Keratinocyte (primary cell): ENCODE results near the gene AATF. TPM values are rescaled to one million over a fixed set of nuclear protein-coding genes. Genes with fewer than 3 reads are reported as not detected.

Experiments used
- DNase-seq: peaks from one replicate; pipeline ENCODE4 v3.0.0-alpha.2; 2011; ENCODE audit warnings: low read depth, missing footprints, low spot score
- FAIRE-seq: peaks from 2 replicates; lab custom pipeline; 2011; peaks lifted over from hg19 to GRCh38; lab: Jason Lieb, UNC
- H2AFZ ChIP-seq: 2 replicates; pipeline ENCODE4 v1.6.0; 2012; ENCODE audit warnings: low read length, control low read depth, inconsistent platforms; ENCODE audit not compliant: control insufficient read depth
- H3K27ac ChIP-seq: 2 replicates; pipeline ENCODE4 v1.5.1; 2011; ENCODE audit warnings: low read length; ENCODE audit not compliant: control insufficient read depth, insufficient read depth
- H3K27me3 ChIP-seq: 3 replicates; pipeline ENCODE4 v1.6.0; 2011; ENCODE audit warnings: low read length; ENCODE audit not compliant: control insufficient read depth, insufficient read depth; ENCODE audit errors: extremely low read depth
- H3K36me3 ChIP-seq, 2 experiments: 2 replicates in 1 of 2; 3 replicates in 1 of 2; pipeline ENCODE4 v1.5.1; 2011; ENCODE audit warnings: low read length in 2 of 2, mild to moderate bottlenecking in 1 of 2; ENCODE audit not compliant: control insufficient read depth in 2 of 2, insufficient read depth in 2 of 2; ENCODE audit errors: extremely low read depth in 1 of 2
- H3K4me1 ChIP-seq: 3 replicates; pipeline ENCODE4 v1.5.1; 2011; ENCODE audit warnings: low read length; ENCODE audit not compliant: control insufficient read depth, insufficient read depth; ENCODE audit errors: extremely low read depth
- H3K4me2 ChIP-seq: 3 replicates; pipeline ENCODE4 v1.6.0; 2011; ENCODE audit warnings: low read depth, low read length; ENCODE audit not compliant: control insufficient read depth, insufficient read depth; ENCODE audit errors: extremely low read depth
- H3K4me3 ChIP-seq, 3 experiments: fragments of 200-600 bp in 1 of 3; sonication (generic) in 1 of 3; 2 replicates in 2 of 3; 3 replicates in 1 of 3; pipeline ENCODE4 v1.5.1; 2011 to 2016; ENCODE audit warnings: low read length in 3 of 3, mild to moderate bottlenecking in 3 of 3, control low read depth in 2 of 3, inconsistent platforms in 1 of 3, low read depth in 1 of 3, mixed read lengths in 1 of 3, mixed run types in 1 of 3, moderate library complexity in 1 of 3; ENCODE audit not compliant: control insufficient read depth in 2 of 3, insufficient read depth in 2 of 3; ENCODE audit errors: extremely low read depth in 1 of 3
- H3K79me2 ChIP-seq: 2 replicates; pipeline ENCODE4 v1.6.0; 2012; ENCODE audit warnings: low read length; ENCODE audit not compliant: control insufficient read depth, insufficient read depth
- H3K9ac ChIP-seq: 3 replicates; pipeline ENCODE4 v1.6.0; 2011; ENCODE audit warnings: low read length; ENCODE audit not compliant: control insufficient read depth, insufficient read depth; ENCODE audit errors: extremely low read depth
- H3K9me1 ChIP-seq: 3 replicates; pipeline ENCODE4 v1.6.0; 2011; ENCODE audit warnings: low read length; ENCODE audit not compliant: control insufficient read depth, insufficient read depth; ENCODE audit errors: extremely low read depth
- H3K9me3 ChIP-seq: 2 replicates; pipeline ENCODE4 v1.5.1; 2012; ENCODE audit warnings: low read depth, low read length; ENCODE audit not compliant: control insufficient read depth
- H4K20me1 ChIP-seq: 3 replicates; pipeline ENCODE4 v1.6.0; 2011; ENCODE audit warnings: low read length; ENCODE audit not compliant: control insufficient read depth, insufficient read depth; ENCODE audit errors: extremely low read depth
- CTCF ChIP-seq, 3 experiments: IDR thresholded peaks in 1 of 3; conservative IDR thresholded peaks in 1 of 3; optimal IDR thresholded peaks in 1 of 3; 2 replicates in 2 of 3; 3 replicates in 1 of 3; pipeline versions ENCODE3 to v1.5.1; 2011; ENCODE audit warnings: low read length in 3 of 3, mild to moderate bottlenecking in 3 of 3, moderate library complexity in 2 of 3, control low read depth in 1 of 3, inconsistent platforms in 1 of 3; ENCODE audit not compliant: insufficient read depth in 2 of 3; ENCODE audit errors: extremely low read depth in 1 of 3
- EZH2 ChIP-seq: IDR thresholded peaks from one replicate; pipeline ENCODE4 v1.6.1; 2012; ENCODE audit warnings: inconsistent platforms, mild to moderate bottlenecking, low read length, moderate library complexity
- dilution Hi-C: fragments of 300-500 bp; cut with MboI; formaldehyde crosslinking; loops from one replicate; pipeline ENCODE4 v1.7.0; 2020; ENCODE audit warnings: low sequenced_read_pairs; ENCODE audit not compliant: extremely low pct_ligation_motif_present
- polyA plus RNA-seq, 5 experiments: library from polyadenylated mRNA; depleted of rRNA in 3 of 5; stranded (reverse) in 3 of 5; stranded (forward) in 1 of 5; unstranded in 1 of 5; fragments of >200 nt; gene quantifications; 1 replicate in 1 of 5; 2 replicates in 3 of 5; 3 replicates in 1 of 5; pipeline versions ENCODE4 v1.2.1 to v1.2.3, GENCODE V29; 2011 to 2012; ENCODE audit warnings: missing spikeins in 2 of 5, low read depth in 1 of 5, low replicate concordance in 1 of 5

AATF gene
- polyA plus RNA-seq, 1 donor (not counting 4 experiments of a cell fraction or from before 2014, with no cell fraction given), result 30.4 TPM

- dilution Hi-C loops, result no loop called here
These were observed 68.7 kb downstream of the AATF start for GRCh38 chr17:37017404-37017803.

GRCh38 chr17:37019117-37019740 lies 70.5 kb downstream of the AATF start:
- dilution Hi-C loops, result no loop called here
- no peak for FAIRE-seq

More at GRCh38 chr17:37017404-37017803, 68.7 kb downstream of the AATF start:
- Histone ChIP-seq H3K27me3 (no peaks in the 10 kb centered on the region), H3K9ac (no peak overlapping the region), H3K9me1 (no peaks in the 10 kb centered on the region), H3K4me2 (no peak overlapping the region), H3K27ac (no peak overlapping the region), H3K4me1 (no peaks in the 10 kb centered on the region), H2AFZ (no peak overlapping the region), H4K20me1 (peaks cover 5% of the 10 kb centered on the region), H3K36me3 (peaks cover 0 to 4% of the 10 kb centered on the region in 2 experiments), H3K9me3 (no peaks in the 10 kb centered on the region), H3K79me2 (peaks cover 4% of the 10 kb centered on the region), H3K4me3 (no peak overlapping the region)
- DNase-seq (no peak), FAIRE-seq (no peak)
- no peak for TF ChIP-seq EZH2

More at GRCh38 chr17:37019117-37019740, 70.5 kb downstream of the AATF start:
- peaks cover 0 to 1% of the 10 kb centered on the region in 2 experiments for H3K36me3 ChIP-seq
- DNase-seq, result no peak
- H4K20me1 ChIP-seq, result no peaks in the 10 kb centered on the region
- no peaks in the 10 kb centered on the region for H3K4me1 ChIP-seq
- H3K4me3 ChIP-seq, result no peak overlapping the region
- TF ChIP-seq CTCF (optimal IDR thresholded peaks at IDR 0.05 in 1 of 3, IDR thresholded peaks at IDR 0.05 in 1 of 3, conservative IDR thresholded peaks at IDR 0.05 in 1 of 3; ENCODE audit: extremely low read depth in 1 of 3, insufficient read depth in 2 of 3, low read length in 3 of 3) (no peak), EZH2 (no peak)
- no peaks in the 10 kb centered on the region for H3K9me3 ChIP-seq
- H3K27me3 ChIP-seq, result no peaks in the 10 kb centered on the region
- H3K27ac ChIP-seq, result no peak overlapping the region
- no peak overlapping the region for H3K4me2 ChIP-seq
- H3K9ac ChIP-seq, result no peak overlapping the region
- no peak overlapping the region for H2AFZ ChIP-seq
- H3K9me1 ChIP-seq, result no peaks in the 10 kb centered on the region
- H3K79me2 ChIP-seq, result peaks cover 4% of the 10 kb centered on the region
